Measurements from ENCODE around the gene CLEC16A.

The CLEC16A gene

DNA sequence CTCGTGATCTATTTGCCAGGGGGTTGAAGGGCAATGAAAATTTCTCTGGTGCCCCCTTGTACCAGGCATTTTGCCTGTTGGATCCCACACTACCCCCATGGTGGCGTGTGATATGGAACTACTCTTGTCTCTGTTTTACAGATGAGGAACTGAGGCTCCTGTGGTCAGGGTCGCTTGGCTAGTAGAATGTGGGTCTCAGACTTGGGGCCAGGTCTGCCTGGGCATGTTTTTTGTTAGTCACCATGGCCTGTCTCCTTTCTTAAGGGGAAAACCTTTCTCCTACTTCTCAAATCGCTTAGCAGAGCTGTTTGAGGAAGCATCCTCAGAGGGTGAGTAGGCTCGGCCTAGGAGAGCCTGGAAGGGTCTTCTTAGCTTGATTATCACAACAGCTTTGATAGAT, 51.2 kb downstream of the CLEC16A start:
- FAIRE-seq = no peak

DNA sequence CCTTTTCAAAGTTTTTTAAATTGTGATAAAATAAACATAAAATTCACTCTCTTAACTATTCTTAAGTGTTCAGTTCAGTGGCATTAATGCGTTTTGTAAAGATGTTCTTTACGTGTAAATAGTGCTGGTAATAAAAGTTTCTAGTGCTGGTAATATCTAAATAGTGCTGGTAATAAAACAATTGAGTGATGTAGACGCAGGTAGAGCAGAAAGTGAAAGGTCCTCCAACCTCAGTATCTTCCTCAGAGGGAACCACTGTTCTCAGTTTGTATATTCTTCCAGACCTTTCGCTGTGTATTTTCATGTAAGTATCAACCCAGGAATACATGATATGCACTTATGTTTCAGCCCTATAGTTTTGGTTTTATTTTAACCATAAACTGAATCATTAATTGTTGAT, 53.1 kb downstream of the CLEC16A start:
- FAIRE-seq = no peak

DNA sequence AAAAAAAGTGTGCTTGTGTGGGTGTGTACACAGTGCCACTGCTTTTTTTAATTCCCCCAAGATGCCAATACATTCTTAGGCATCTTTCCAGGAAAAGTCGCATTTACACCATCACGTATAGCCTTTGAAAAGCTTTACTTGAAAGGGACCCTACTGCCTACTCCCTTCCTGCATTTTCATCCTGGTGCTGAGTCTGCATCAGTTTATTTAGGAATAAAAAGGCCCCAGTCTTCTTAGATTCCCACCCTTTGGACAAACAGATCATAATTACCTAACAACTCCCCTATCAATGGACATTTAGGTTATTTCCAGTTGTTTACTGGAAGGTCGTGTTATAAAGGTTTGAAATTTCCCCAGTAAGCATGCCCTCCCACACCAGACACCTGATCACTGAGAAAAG, 54.9 kb downstream of the CLEC16A start:
- FAIRE-seq = no peak

DNA sequence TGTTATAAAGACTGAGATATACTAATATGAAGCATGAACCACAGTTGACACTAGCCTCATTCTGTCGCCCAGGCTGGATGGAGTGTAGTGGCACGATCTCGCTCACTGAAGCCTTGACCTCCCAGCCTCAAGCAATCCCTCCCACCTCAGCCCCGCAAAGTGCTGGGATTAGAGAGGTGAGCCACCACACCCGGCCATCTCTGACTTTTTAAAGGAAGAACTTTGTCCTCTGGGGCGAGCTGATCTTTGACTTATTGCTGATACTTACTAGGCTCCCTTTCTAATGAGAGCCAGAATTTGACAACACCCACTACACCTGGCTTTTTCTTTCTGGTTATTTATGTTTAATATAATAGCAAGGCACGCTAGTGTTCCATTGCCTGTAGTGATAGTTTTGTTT, 57.2 kb downstream of the CLEC16A start:
- FAIRE-seq = no peak

DNA sequence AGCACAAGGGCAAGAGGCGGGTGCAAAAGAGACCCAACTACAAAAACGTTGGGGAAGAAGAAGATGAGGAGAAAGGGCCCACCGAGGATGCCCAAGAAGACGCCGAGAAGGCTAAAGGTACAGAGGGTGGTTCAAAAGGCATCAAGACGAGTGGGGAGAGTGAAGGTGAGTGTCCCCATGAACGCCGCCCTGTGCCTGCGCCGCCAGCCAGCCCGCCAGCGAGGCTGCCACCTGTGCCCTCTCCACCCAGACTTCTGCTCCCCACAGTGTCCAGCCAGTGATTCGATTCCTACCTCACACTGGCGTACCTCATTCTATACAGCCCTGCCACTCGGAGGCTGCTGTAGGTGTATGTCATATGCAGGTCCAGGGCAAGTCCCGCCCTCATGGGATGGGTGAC, 58.8 kb downstream of the CLEC16A start:
- FAIRE-seq = no peak

DNA sequence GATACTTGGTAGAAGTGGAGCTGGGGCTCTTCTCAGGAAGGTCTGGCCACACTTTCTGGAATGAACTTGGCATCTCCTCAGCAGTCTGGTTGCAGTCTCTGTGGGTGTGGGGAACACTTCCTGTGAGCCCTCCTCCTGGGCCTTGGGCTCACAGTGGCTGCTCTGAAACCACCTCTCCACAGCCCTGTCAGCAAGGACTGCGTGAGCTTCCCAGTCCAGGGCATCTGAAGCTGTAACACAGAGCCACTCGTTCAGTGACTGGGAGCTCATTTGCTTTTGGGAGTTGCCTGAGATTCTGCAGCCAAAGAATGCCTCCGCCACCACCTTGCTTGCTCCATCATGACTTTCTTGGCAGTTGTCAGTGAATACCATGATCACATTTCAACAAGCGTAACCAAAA, 60.0 kb downstream of the CLEC16A start:
- FAIRE-seq = no peak

DNA sequence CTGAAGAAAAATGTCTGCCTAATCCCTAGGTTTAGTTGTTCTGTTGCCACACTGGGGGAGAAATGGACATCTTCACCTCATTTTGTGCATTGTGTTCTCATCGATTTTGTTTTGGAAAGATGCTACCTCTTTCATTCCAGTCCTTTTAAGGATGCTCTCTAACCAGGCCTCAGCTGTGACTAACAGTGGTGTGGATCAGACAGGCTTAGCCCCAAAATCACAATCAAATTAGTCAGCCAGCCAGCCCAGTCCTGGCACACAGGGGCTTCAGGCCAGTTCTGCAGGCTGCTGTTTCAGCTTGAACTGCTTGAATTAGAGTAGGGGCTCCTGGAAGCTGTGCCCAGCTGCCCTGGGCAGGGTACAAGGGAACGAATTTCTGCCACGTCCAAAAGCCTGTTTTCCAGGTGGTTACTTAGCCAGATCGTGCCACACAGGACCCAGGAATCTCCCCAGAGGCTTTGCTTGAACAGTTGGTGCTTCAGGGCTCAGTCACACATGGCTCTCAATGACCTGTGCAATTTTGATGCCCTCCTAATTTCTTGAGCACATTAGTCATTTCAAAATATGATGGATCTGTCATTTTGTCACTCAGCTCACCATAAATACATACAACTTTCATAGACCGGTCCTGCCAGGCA, 60.7 kb downstream of the CLEC16A start:
- FAIRE-seq = no peak

DNA sequence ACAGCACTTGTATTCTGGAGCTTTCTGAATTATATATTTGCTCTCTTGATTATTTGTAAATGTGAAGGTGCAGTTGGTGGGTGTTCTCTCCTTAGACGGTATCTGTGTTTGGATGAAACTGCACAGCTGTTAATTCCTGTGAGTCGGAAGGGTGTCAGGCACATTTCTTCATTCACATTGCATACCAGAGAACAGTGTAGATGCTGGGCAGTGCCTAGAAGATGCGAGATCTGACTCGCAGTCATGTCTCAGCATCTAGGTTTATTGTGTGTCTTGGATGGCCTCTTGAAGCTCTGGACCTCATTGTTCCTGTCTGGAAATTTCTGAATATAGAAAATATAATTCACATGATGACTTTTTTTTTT, 61.2 kb downstream of the CLEC16A start:
- FAIRE-seq = no peak

DNA sequence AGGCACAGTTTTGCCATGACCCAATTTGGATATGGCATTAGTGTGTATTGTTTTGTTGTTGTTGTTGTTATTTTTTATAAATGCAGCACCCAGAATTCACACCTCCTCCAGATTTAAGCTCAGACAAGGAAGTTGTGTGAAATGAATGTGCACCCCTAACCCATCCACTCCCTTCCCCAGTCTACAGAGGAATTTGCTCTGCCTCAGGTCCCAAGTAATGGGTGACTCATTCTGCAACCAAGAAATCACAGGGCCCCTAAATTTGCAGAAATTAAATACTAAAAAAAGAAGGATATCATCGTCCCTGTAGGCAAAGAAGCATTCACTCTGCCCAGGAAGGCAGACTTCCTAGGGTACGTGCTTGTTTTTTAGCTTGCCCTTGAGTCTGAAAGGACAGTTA, 62.3 kb downstream of the CLEC16A start:
- no peak for FAIRE-seq

DNA sequence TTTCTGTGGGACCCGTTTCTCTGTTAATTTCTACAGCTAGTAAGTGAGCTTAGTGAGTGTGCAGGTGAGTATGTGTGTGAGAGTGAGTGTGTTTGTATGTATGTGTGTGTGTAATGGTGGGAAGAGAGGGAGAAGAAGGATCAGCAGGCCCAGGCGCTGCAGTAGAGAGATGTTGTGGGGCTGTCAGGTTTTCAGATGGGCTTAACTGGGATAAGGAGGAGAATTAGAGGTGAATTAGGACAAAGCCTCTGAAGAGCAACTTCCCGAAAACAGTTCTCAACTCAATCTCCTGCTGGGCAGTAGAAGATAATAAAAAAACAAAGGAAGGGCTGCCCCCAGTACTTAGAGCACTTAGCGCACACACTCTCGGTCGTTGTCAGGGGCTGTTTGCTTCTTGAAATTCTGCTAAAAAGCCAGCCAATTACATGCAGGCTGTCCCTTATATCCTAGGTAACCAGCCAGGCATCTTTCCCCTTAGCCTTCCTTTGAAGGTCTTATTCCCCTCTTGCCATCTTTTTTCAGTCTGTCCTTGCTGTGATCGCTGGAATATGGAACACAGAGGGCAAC, 63.4 kb downstream of the CLEC16A start:
- no peak for FAIRE-seq

DNA sequence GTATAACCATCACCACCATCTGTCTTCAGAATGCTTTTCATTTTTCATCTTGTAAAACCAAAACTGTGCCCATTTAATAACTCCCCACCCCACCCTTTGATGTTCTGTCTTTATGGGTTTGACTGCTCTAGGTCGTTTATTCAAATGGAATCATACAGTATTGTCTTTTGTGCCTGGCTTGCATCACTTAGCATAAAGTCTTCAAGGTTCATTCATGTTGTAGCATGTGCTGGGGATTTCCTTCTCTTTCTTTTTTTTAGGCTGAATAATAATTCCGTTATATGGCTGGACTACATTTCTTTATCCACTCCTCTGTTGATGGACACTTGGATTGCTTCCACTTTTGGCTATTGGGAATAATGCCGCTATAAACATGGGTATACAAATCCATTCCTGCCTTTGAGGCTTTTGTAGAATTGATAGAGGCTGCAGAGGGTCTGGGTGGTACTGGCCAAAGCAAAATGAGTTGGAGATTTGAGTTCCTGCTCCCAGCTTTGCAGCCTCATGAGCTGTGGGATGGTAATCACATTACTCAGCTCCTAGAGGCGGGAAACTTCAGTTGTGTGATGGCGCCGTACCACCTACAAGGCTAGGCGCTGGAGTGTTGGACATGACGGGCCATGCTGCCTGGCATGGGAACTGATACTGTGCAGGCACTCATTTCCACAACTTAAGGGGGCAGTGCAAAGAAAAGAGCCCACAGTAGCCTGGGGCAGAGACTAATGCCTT, 64.8 kb downstream of the CLEC16A start:
- FAIRE-seq = no peak

DNA sequence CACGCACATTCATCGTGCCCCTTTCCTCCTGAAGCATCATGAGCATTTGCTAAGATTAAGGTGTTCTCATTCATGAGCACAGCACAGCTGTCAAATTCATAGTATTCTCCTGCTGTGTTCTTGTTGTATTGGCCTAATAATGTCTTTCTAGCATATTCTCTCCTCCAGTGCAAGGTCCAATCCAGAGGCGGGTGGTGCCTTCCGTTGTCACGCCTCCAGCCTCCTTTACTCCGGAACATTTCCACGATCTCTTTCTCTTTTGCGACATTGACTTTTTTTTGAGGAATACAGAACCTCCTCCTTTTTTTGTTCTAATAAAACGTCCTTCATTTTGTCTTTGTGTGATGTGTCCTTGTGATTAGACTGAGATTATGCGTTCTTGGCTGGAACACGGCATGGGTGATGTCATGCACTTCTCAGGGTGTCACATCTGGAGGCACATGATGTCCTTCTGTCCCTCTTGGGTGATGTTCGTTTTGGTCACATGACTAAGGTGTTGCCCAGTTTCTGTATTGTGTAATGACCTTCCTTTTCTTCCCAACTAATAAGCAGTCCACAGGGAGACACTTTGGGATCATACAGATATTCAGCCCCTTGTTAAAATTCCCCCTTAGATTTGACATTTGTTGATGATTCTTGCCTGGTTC, 66.3 kb downstream of the CLEC16A start:
- FAIRE-seq = no peak

DNA sequence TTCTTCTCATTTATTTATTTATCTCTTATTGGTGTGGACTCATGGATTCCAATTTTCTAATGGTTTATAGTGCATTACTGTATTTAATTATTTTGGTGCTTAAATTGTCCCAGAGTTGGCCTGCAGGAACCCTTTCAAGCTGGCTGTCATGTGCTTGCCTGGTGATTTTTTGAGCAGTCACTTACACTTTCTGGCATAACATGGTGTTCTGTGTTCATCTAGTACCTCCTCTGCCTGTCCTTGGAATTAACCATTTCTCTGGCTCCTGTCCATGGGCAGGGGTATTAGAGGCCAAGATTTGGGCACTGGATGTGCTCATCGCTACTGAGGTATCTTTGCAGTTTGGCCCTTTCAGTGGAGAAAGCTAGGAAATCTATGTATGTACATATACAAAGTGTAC, 67.0 kb downstream of the CLEC16A start:
- no peak for FAIRE-seq

DNA sequence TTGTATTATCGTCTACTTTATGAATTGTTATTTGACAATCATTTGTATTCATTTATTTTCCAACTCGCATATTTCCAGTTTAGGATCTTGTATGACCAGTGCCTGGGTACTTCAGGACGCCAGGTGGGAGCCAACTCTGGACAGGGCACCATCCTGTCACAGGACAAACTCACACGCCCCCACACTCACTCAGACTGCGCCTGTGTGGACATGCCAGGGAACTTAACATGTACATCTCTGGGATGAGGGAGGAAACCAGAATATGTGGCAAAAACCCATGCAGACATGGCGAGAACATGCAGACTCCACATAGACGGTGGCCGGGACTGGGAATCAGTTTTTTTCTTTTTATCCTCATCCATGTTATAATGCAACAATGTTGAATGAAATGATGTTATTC, 68.5 kb downstream of the CLEC16A start:
- FAIRE-seq = no peak

DNA sequence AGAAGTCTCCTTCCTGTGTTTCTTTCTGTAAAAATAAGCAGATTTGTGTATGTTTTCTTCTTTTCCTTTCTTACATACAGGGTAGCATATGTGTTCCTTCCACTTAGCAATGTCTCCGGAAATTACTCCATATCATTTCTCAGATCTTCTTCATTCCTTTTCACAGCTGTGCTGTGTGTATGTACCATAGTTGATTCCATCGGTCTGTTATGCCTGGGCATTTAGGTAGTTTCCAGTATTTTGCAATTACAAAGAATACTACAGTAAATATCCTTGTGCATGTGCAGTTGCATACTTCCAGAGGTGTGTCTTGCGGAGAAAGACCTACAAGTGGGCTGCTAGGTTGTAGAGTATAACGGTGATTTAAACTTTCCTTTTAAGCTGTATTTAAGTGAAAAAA, 69.8 kb downstream of the CLEC16A start:
- FAIRE-seq = no peak

DNA sequence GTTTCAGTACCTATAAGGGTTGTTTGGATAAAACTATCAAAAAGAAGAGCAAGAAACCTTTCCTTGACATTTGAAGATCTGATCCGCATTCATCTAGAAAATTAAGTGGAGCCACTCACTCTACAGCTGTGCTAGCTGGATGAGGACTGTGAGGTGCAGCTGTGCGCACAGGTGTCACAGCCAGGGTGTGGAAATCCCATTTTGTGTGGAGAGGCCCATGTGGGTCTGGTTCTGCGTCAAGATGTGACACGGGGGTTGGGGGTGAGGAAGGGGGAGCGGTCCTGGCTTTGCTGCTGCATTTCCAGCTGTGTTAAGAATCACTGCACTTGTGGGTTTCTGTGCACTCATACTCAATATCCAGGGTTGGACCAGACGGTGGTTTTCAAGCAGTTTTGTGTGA, 70.7 kb downstream of the CLEC16A start:
- FAIRE-seq = no peak

DNA sequence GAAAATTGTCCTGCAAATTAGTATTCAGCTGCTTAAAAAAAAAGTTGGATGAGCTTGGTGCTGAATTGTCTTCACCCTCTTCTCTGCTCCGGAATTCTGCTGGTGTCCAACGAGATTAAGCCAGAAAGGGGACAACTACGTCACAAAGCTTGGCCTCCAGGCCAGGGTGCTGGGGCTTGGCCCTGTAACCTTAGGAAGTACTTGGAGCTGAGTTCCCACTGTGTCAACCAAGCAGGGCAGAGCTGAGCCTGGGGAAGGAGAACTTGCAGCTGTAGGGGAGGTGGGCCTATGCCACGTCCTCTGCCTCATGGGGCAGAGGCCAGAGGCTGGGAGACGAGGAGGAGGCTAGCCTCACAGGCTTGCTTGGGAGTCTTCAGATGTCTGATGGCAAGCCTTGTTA, 71.2 kb downstream of the CLEC16A start:
- no peak for FAIRE-seq

DNA sequence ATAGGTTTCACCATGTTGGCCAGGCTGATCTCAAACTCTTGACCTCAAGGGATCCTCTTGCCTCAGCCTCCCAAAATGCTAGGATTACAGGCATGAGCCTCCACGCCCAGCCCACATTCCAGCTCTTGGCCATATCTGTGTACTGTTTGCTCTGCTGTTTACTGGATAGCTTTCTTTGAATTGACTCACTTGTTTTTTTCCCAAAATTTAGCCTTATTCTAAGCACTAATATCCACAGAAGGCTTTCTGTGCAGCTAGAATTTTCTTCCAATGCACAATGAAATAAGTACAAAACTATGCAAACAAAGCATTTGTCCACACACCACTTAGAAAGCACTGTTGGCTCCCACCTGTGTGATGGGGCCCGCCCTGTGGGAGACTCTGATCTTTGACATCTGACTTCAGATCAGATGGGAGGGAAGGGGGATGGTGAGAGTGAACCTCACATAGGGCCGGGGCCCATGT, 72.2 kb downstream of the CLEC16A start:
- FAIRE-seq = no peak

DNA sequence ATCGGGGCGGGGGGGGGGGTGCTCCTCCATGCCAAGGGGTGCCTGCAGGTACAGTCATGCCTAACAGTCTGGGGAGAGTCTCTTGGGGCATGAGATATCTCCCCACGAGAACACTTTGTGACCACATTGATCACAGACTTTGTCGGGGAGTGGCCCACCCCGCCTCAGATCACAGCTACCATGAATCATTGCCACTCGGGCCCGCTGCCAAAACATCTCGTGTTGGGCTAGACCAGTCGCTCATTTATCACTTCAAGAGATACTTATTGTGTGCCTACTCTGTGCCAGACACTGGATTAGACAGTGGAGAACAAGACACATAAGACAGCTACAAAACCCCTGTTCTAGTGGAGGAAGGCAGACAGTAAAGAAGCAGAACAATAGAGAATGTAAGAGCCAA, 72.6 kb downstream of the CLEC16A start:
- FAIRE-seq = no peak

DNA sequence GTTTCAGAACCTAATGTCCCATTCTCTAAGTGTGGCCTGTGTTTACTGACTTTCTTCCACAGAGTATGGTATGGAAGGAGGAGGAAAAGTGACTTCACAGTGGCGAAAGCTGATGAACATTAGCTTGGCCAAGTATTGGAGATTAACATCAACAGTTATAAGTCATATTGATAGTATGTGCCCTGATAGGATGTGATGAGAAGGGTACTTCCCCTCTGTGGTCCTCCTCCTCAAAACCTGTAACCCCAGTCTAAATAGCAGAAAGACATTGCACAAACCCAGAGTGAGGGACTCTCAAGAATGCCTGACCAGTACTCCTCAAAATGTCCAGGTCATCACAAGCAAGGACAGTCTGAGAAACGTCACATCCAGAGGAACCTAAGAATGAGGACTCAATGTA, 73.1 kb downstream of the CLEC16A start:
- no peak for FAIRE-seq

DNA sequence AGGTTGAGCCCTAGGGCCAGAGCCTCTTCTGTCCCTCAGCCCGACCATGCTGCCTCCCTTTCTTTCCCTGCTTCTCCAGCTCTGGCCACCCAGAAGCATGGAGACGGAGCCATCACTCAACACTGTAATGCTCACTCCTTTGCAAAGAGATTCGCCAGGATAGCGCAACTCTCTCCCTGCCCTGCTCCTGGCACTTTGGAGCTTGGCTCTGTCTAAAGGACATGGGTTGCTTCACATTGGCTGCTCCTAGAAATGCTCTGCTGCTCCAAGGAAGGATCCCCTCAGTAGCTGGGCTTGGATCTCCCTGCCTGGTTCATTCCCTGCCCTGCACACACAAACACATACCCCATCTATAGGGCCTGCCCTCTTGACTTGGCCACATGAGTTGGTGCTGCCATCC, 76.0 kb downstream of the CLEC16A start:
- no peak for FAIRE-seq

DNA sequence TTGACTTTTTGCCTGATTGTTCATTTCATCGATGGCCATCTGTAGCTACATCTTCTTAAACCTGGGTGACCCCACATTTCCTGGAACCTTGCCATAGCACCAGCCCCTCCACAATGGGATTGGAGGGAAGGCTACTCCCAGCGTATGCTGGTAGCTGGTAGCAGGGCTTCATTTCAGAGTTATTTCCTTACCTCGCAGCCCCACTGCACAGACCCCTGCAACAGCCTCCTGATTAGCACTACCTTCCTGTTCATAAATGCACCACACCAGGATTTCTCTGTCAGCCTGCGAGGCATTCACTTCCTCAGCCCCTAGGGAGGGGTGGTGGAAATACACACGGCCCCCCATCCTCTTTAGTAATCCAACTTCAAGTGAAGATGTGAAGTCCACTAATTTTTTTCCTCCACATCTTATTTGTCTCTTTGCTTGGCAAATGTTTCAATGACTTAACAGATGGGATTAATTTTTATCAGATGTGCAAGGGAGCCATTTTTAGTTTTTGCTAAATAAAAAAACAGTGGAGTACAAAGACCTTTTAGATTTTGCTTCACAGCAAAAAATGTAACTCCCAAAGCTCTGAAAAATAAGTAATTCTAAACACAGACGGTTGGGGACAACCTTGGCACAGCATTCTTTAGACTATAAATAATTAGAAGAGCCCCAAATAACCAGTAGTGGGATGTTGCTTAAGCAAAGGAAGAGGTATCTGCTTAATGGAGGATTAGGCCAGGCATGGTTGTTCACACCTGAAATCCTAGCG, 76.6 kb downstream of the CLEC16A start:
- FAIRE-seq = no peak

DNA sequence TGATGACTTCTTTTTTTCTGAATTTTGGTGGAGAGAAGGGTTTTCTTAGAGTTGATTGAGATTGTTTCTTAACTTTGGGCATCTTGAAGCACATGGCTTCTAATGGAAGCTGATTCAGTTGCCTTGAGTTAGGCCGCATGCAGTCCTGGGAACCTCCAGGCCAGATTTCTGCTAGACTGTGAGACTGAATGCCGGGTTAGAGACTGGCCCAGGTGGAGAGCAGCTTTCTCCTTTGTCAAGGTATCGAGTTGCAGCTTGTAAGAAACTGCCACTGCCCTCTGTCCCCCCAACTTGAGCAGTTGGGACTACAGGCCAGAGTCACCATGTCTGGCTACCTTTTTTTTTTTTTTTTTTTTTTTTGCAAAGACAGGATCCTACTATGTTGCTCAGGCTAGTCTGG, 77.6 kb downstream of the CLEC16A start:
- FAIRE-seq = no peak
